GM19328 (cell line): ENCODE results near the gene FIGNL2.

Experiments used
- ATAC-seq: cut with Tn5 transposase; IDR thresholded peaks from one replicate; pipeline ENCODE4 v1.9.1; 2021; ENCODE audit warnings: mild to moderate bottlenecking, moderate library complexity; ENCODE audit not compliant: unreplicated experiment

The FIGNL2 gene

DNA sequence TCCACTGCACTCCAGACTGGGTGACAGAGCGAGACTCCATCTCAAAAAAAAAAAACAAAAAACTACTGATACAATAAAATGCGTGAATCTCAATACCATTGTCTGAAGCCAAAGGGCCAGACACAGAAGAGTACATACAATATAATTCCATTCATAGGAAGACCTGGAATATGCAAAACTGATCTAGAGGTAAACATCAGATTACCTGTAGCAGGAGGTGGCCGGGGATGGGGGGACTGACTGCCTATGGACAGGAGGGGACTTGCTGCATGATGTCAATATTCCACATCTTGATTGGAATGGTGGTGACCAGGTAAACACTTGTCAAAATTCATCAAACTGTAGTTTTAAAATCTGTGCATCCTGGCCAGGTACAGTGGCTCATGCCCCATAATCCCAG is 12.5 kb upstream of the FIGNL2 start:
- ATAC-seq = no peak

DNA sequence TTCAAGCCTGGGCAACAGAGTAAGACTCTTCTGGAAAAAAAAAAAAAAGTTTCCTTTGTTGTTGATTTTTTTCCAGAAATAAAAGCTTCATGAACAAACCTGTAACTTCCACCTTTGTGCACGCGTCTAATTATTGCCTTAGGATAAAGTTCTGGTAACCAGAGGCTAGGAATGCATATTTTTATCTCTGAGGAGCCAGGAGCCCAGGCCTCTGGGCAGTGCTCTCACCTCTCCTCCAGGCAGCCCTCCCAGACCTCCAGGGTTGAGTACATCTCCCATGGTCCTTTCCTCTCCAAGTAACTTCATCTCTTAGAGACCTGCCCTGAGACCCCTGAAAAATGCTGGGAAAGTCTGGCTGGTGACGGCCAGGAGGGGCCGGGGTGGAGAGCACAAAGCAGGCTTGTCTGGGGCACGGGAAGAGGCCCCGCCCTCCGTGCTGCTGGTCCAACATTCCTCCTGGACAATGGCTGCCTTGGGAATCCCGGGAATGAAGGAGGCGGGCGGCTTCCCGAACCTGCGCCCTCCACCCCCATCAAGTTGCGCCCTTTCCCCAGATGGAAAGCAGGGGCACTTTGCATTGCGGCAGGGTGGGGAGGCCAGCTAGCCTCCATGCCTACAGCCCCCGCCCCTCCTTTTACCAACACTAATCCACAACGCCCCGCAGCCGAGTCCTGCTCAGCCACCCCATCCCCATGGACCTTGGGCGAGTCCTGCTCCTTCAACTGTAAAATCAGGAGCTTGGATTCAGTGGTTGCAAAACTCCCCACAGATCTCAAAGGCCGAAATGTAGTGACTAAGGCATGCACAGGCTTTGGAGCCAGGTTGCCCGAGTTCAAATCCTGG is 7.3 kb upstream of the FIGNL2 start:
- ATAC-seq = no peak

DNA sequence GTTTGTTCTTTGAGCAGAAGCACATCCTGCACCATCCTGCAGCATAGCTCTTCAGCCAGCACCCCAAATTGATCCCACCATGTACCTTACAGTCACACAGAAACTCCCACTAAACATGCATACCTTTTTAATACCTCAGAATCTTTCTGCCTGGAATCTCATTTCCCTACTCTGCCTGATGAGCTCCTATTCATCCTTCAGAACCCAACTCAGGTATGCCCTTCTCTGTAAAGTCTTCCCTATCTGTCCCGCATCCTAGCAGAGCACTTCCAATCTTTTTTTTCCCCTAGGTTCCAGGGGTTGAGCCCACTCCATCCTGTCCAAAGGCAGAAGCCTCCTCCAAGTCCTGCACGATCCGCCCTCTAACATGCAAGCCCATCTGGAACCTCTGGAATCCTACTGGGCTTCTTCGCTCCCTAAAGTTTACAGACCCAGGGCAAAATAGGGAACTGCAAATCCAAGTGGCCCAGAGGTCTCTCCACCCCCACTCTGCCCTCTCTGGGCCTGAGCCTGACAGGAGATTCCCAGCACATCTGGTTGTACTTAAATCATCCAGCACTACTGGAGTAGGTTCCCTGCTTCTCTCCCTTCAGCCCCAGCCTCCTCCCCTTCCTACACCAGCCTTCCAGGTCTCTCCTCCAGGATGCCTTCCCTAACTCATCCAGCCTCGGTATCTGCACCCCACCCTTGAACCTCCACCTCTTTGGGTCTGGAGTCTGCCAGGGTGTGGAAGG is 4.1 kb upstream of the FIGNL2 start:
- no peak for ATAC-seq

DNA sequence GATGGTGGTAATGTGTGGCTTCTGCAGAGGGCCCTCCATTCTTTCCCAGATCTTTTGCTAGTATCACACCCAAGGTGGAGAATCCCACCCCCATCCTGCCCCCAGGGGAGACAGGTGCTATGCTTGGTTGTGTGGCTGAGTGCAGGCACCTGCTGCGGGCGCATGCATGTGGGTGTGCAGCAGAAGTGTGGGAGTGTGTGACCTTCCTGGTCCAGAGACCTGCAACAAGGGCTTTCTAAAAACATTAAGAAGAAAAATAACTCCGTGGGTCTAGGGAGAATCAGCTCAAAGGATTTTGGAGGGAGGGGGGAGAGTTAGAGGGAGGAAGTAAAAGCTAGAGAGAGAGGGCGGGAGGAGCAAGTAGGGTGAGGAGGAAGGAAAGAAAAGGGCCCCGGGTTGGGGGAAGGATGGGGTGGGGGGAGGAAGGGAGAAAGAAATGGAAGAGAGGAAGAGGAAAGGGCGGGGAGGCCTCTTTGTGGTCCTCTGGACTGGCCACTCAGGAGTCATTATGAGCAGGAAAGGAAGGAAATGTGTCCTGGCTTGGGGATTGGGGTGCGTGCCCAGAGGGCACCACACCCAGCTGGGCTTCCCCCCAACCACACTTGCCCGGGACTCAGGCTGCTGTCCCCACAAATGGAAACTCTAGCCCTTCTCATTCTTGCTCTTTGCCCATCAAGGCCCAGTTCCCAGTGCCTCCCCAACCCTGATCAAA is 3.1 kb upstream of the FIGNL2 start:
- ATAC-seq = no peak

DNA sequence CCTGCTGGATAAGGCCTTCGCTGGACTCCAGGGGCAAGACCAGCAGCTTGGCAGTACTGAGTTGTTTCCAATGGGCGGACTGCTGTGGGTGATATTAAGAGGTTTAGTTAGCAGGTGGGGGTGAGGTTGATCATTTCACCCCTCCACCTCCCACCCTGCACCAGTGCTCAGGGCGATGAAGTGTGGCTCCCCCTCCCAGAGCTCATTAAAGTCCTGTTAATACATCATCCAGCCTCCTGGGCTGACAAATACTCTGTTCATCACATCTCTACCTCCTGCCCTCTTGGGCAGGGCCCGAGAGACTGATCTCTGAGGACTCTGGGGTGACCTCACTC is 2.4 kb upstream of the FIGNL2 start:
- no peak for ATAC-seq

DNA sequence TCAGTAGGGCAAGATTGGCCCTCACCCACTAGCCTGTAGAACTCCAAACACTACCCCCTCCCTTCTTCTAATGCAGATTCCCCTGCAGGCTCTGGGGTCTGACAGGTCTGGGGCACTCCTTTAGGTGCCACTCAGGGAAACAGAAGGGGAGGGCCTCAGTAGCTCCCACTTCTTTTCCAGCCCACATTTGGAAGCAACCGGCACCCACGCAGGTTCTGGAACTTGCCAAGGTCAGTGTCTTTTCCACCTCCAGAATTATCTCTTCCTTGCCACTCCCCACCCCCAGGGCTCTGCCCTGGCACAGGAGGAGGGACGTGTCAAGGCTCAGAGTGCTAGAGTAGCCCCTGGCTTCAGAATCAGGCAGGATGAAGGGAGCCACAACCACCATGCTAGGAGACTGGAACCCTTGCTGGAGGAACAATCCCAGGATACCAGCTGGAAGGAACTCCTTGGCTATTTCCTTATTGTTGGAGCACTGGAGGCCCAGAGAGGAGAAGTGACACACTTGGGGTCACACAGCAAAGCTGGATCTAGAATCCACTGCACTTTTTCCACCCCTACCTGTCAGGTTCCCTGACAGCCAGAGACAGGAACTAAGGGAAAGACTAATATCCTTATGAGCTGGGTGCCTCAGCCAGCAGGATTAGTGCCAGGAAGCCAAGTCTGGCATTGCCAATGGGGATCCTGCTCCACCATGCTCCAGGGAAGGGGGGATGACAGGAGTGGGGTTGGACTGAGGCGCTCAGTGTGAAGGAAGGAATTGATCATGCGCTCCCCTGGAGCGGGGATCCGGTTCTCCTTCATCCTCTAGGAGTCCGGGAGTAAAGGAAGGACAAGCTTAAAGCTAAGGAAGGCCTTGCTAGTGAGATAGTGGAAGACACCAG is 1.8 kb upstream of the FIGNL2 start:
- ATAC-seq = no peak

DNA sequence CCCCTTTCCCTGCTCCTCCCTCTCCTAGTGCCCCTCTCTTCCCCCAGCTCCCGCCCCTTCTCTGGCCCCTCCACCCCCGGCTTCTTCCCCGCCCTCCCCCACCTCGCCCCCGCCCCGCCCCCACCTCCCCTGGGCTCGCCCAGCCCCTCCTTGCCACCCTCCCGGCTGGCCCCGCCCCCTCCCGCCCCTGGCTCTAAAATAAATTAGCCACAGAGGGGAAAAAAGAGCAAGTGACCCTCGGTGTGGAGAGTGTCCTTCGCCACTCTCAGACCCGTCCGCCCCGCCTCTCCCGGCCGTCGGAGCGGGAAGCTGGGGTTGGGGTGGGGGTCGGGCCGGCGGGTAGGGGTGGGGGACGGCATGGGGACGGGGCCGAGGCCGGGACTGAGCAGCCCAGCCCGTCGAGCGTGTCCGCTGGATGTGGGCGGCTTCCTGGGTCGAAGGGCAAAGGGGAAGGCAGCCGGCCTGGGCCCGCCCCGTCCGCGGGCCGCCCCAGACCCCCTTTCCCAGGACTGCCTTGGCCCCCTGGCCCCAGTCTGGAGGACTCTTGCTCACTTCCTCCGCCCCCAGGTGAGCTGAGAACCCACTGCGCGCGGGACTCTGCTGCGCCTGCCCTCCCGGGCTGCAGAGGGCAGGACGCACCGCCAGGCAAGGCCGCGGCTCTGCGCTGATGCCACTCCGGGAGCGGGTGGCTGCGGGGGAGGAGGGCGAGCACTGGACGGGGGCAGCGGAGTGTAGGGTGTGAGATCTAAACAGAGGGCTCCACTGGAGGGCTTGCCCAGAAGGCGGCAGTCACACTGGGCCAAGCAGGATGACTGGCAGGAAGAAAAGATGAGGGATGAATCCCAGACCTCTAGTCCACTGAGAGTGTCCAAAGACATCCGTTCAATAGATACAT is 570 bp upstream of the FIGNL2 start:
- ATAC-seq = no peak

DNA sequence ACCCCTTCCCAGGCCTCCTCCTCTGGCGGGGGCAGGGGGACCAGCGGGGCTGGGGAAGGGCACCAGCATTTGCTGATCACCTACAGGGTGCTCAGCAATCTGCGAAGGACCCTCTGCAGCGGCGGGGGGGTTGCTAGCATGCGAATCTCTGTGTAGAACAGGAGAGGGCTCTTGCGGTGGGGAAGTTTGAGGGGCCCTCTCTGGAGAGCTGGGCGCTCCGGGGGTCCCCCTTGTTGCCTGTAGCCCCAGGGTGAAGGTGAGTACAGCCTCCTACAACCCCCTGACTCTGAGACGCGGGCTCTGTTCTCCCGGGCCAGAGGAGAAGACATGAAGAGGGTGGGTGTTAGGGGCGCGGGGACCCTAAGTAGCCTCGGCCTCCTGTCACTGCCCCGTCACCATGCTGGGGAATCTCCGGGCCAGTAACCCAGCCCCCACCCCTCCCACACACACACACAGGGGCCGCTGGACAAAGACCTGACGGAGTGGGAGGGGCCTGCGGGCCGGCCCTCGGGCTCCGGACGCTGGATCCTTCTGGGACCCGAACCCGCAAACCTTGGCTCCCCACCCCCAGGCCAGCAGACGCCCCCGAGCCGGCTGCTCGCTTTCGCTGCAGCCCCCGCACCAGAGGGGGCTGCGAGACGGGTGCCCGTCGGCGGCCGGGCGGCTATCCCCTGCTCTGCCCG is 734 bp downstream of the FIGNL2 start:
- ATAC-seq = no peak

DNA sequence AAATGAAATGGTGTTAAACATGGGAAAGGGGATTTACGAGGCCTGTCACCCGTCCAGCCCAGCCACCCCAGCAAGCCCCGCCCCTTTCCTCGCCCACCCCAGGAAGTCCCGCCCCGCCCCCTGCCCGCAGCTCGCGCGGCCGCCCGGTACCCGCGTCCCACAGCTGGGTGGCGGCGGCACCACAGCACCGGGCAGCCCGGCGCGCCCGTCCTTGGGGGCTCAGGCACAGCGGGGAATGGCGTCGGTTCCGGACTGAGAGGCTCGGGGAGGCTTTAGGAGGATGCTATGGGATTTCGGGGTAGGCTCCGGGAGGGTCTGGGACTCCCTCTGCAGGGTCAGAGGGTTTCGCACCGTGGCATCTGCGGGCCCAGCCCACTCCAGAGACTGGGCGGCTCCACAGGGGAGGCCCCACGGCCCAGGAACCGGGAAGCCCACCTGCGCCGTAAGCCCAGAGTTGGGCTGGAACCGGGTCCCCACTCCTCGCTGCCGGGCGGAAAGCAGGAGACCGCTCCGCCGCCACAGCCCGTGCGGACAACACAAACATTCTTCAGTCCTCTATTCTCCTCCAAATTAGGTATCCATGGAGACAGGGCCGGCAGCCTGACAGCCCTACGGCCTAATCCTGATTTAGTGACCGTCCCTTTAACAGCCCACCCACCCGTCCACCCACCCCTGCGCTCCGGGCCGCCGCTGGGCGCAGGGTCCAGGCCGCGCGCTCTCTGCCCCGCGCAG is 1.4 kb downstream of the FIGNL2 start:
- ATAC-seq = no peak

DNA sequence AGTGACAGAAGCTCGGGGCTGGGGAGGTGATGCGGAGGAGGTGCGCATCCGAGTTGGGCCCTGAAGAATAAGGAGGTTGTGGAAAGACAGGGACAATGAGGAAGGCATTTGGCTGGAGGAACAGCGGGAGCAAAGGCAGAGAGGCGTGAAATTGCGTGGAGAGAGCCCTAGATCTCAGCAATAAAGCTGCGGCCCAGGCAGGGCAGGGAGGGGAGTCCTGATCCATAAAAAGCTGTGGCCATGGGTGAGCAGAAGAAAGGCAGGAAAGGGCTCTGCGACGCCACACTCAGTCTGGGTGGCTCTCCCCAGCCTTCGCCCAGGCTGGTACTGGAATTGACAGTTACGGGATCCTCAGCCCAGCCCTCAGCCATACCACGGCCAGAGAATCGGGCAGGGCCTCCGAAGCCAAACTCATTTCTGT is 2.2 kb downstream of the FIGNL2 start:
- no peak for ATAC-seq

DNA sequence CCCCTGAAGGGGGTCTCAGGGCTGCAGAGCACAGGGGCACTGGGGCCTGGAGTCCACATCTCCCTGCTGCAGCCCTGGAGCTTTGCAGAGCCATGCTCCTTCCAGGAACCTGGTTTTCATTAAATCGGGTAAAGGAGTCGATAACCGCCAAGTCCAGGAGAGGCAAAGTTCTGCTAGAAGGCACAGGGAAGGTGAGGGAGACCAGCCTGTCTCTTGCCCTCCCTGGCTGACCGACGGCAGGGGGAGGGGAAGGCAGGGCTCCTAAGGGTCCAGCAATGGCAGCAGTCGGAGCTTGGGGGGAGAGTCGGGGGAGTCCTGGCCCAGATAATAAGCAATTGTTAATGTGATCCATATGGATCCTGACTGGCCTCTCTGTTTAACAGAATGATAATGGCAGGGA is 3.0 kb downstream of the FIGNL2 start:
- ATAC-seq = no peak

DNA sequence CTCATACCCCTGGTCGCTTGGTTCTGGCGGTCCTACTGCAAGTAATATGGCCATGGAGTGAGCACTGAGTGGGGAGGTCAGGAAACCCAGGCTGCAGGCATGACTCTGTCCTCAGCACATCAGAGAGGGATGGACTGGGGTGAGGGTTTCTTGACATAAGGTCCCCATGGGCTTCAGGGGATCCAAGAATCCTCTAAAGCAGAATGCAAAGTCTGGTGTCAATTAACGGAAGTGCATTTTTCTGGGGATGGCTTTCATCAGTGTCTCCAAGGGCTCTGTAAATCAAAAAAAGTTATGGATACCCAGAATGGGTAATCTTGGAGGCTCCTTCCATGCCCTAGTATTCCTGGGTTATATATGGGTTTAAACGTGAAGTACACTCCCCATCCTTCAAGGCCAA is 3.7 kb downstream of the FIGNL2 start:
- ATAC-seq = no peak

DNA sequence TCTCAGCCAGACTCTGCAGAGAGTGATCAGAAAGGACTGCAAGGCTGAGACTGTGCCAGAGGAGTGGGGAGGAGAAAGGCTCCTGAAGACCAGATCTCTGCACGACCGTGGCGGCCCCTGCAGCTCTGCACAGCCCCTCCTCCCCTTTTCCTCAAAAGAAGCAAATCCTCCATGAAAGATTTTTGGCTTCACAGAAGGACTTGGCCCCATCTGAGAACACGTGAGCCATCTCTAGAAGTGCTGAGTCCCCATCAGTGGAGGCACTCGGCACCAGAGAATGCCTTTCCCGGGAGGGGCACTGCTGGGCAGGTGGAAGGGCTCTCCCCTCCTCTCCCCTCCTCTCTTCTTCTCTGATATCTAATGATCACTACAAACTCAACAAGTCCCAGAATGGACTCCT is 6.8 kb downstream of the FIGNL2 start:
- ATAC-seq = no peak

DNA sequence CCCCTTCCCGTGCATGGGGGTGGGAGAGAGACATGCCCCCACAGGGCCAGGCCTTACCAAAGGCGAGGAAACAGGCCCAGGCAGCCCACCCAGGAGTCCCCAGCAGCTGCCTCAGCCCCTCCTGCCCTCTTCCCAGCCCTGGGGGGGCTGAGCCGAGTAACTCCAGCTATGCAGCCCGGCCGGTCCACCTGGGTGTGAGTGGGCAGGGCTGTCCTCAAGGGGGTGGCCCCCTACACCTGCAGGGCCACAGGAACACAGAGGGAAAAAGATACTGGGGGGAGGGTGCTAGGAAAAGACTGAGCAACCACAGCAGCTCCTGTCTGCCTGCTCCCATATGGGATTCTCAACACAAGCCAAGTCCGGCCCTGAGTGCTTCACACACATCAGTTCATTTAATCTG is 7.6 kb downstream of the FIGNL2 start:
- no peak for ATAC-seq

DNA sequence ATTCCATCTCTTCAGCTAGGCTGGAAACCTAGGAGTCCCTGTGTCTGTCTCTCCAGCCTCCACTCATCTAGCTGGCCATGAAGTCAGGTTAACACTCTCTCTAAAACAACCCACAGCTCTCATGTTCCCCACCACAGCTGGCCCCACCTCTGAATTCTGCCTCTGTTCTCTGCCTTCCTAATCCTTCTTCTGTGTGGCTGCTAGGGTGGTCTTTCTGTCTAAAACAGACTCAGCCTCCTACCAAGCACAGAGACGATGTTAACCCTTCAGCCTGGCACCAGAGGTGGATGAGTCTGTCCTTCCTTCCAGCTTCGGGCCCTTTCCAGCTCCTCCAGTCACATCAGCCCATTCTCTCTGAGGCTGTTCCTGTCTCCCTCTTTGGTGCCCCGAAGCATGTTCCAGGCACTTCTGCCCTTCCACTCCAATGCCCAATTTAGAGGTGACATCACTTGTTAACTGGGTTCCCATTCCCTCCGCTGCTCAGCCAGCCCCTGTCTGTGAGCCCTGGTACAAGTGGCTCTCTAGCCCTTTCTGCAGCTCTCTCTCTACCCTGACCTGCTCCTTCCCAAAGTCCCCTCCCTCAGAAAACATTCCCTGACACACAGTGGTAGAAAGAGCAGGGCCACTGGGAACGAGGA is 9.1 kb downstream of the FIGNL2 start:
- no peak for ATAC-seq

DNA sequence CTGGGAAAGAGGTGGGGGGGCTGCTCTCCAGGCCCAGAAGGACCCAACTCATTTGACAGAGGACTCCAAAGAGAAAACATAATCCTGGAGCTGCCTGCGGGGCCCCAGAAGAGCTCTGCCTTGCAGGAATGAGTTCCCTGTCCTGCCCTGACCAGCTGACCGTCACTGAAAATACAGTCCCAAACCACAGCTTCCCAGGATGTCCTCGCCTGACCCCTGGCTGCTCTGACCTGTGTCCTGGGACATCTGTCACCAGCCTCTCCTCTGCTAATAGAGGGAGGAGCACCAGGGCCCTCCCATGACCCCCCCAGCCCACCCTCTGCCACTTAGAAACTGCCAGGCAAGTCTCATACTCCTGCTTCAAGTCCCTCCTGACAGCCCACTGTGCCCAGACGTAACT is 9.8 kb downstream of the FIGNL2 start:
- ATAC-seq = no peak

DNA sequence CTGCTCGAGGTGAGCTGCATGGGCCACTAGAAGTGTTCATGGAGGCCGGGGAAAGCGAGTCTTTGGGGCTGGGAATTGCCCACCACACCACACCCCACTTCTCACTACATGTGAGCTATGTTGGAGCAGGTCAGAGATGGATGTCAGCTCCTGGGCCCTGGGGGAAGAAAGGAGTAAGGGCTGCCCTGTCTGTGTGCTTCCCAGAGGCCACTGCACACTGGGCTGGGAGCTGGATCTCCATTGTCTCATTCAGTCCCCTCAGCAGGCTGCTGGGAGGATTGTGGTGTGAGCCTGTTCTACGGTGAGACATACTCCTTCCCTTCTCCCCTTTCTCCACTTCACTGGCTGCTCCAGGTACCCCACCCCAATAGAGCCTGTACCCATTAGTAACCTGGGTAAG is 10.5 kb downstream of the FIGNL2 start:
- ATAC-seq = no peak

DNA sequence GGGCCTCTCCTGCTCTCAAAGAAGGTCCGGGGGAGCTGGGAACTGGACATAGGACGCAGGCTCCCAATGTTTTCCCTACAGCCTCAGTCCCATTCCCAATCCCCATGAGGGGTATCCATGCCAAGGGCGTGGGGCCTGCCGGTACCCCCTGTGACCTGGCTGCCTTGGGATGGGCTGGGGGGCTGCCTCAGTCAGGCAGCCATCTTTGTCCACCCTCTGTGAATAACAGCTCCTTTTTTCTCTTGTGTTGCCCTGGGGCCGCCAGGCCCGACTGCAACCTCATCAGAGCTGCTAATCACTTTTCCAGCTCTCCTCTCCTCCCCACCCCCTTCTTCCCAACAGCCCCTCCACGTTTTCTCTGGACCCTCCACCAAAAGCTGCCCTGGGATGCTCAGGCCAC is 11.2 kb downstream of the FIGNL2 start:
- no peak for ATAC-seq
